Glutamatergic neuron (in vitro differentiated cells): Measurements from ENCODE around the gene EPM2A. TPM values are rescaled to one million over a fixed set of nuclear protein-coding genes. Genes with fewer than 3 reads are reported as not detected.

ENCODE experiments used
- DNase-seq: peaks from one replicate; pipeline ENCODE4 v3.0.0; 2022
- H3K27ac Mint-ChIP-seq: one replicate; pipeline ENCODE4 v1.8.0; 2020; ENCODE audit warnings: mild to moderate bottlenecking, mixed read lengths, inconsistent platforms; ENCODE audit not compliant: unreplicated experiment
- H3K27me3 Mint-ChIP-seq: one replicate; pipeline ENCODE4 v1.8.0; 2020; ENCODE audit warnings: mild to moderate bottlenecking, moderate library complexity, mixed read lengths, inconsistent platforms; ENCODE audit not compliant: unreplicated experiment
- H3K36me3 Mint-ChIP-seq: one replicate; pipeline ENCODE4 v1.8.0; 2020; ENCODE audit warnings: mild to moderate bottlenecking, mixed read lengths, inconsistent platforms; ENCODE audit not compliant: unreplicated experiment
- H3K4me1 Mint-ChIP-seq: one replicate; pipeline ENCODE4 v1.8.0; 2020; ENCODE audit warnings: mild to moderate bottlenecking, low read depth, mixed read lengths, inconsistent platforms; ENCODE audit not compliant: unreplicated experiment
- H3K4me3 Mint-ChIP-seq: one replicate; pipeline ENCODE4 v1.8.0; 2020; ENCODE audit warnings: mild to moderate bottlenecking, mixed read lengths, inconsistent platforms; ENCODE audit not compliant: unreplicated experiment
- H3K9me3 Mint-ChIP-seq: one replicate; pipeline ENCODE4 v1.8.0; 2020; ENCODE audit warnings: mild to moderate bottlenecking, moderate library complexity, mixed read lengths, inconsistent platforms; ENCODE audit not compliant: unreplicated experiment
- CTCF ChIP-seq: fragments of 200-600 bp; sonication (generic); IDR thresholded peaks from one replicate; pipeline ENCODE4 v1.5.0; 2021; ENCODE audit not compliant: partially characterized antibody, unreplicated experiment
- total RNA-seq: library from RNA; stranded (reverse); fragmentation: NEBNext Ultra II Directional; extraction: Animal tissue kit (Norgen Biotek cat#: 25700); gene quantifications from one replicate; pipeline ENCODE4 v1.2.1, GENCODE V29; 2021; ENCODE audit not compliant: unreplicated experiment

The EPM2A gene
- total RNA-seq, 1 donor from 2014 or later: 15.5 TPM

GRCh38 chr6:145669627-145670034 lies 65.7 kb downstream of the EPM2A start:
- Mint-ChIP-seq H3K4me3 (no peak overlapping the region), H3K27me3 (no peaks in the 10 kb centered on the region), H3K27ac (no peak overlapping the region), H3K36me3 (no peaks in the 10 kb centered on the region), H3K4me1 (no peaks in the 10 kb centered on the region), H3K9me3 (peaks cover 2% of the 10 kb centered on the region)
- DNase-seq: no peak
- TF ChIP-seq CTCF: no peak

- no peak overlapping the region for H3K27ac Mint-ChIP-seq
- no peak for DNase-seq
- H3K4me1 Mint-ChIP-seq: no peaks in the 10 kb centered on the region
- H3K4me3 Mint-ChIP-seq: no peak overlapping the region
- no peaks in the 10 kb centered on the region for H3K27me3 Mint-ChIP-seq
- peaks cover 2% of the 10 kb centered on the region for H3K9me3 Mint-ChIP-seq
- H3K36me3 Mint-ChIP-seq: no peaks in the 10 kb centered on the region
- TF ChIP-seq CTCF: no peak
These were observed 66.5 kb downstream of the EPM2A start for GRCh38 chr6:145668844-145669243.

- DNase-seq: no peak
- no peaks in the 10 kb centered on the region for H3K9me3 Mint-ChIP-seq
- no peak overlapping the region for H3K27ac Mint-ChIP-seq
- no peaks in the 10 kb centered on the region for H3K27me3 Mint-ChIP-seq
- TF ChIP-seq CTCF: no peak
- no peak overlapping the region for H3K4me3 Mint-ChIP-seq
- H3K36me3 Mint-ChIP-seq: no peaks in the 10 kb centered on the region
- no peaks in the 10 kb centered on the region for H3K4me1 Mint-ChIP-seq
These were observed 74.6 kb downstream of the EPM2A start for GRCh38 chr6:145660676-145661075.

GRCh38 chr6:145656128-145656527 lies 79.2 kb downstream of the EPM2A start:
- Mint-ChIP-seq H3K9me3 (no peaks in the 10 kb centered on the region), H3K36me3 (no peaks in the 10 kb centered on the region), H3K4me1 (no peaks in the 10 kb centered on the region)

GRCh38 chr6:145652572-145652971 lies 82.7 kb downstream of the EPM2A start:
- Mint-ChIP-seq H3K9me3 (no peaks in the 10 kb centered on the region), H3K27ac (no peak overlapping the region), H3K36me3 (no peaks in the 10 kb centered on the region), H3K4me3 (no peak overlapping the region), H3K27me3 (no peaks in the 10 kb centered on the region), H3K4me1 (no peaks in the 10 kb centered on the region)
- TF ChIP-seq CTCF: no peak
- DNase-seq: no peak

More at GRCh38 chr6:145656128-145656527, 79.2 kb downstream of the EPM2A start:
- Mint-ChIP-seq H3K27me3 (no peaks in the 10 kb centered on the region), H3K4me3 (no peak overlapping the region), H3K27ac (no peak overlapping the region)
- TF ChIP-seq CTCF: no peak
- DNase-seq: no peak
